Kidney (tissue), 14 donors: ENCODE results near the gene CLEC14A. TPM values are rescaled to one million over a fixed set of nuclear protein-coding genes. Genes with fewer than 3 reads are reported as not detected.
A peak's percentile ranks its signal among the peaks of the same experiment; 100 is the strongest.

Source experiments
- DNase-seq, 5 donors: peaks; one replicate each; pipeline ENCODE4 v3.0.0-alpha.2; 2013 to 2020
- FAIRE-seq: peaks from 2 replicates; lab custom pipeline; 2012; peaks lifted over from hg19 to GRCh38; lab: Jason Lieb, UNC
- H3K27ac ChIP-seq, 2 donors: one replicate each; pipeline ENCODE4 v1.7.0; 2013; ENCODE audit warnings: low read depth in 2 of 2, low read length in 2 of 2, inconsistent platforms in 1 of 2
- H3K27me3 ChIP-seq: one replicate; pipeline ENCODE4 v1.7.1; 2013; ENCODE audit warnings: low read length, inconsistent platforms; ENCODE audit not compliant: control insufficient read depth, insufficient read depth
- H3K36me3 ChIP-seq, 3 donors: one replicate each; pipeline versions ENCODE4 v1.7.0 to v1.7.1; 2013; ENCODE audit warnings: low read length in 3 of 3, control low read depth in 1 of 3, inconsistent platforms in 1 of 3; ENCODE audit not compliant: insufficient read depth in 3 of 3, control insufficient read depth in 2 of 3
- H3K4me1 ChIP-seq, 3 donors: one replicate each; pipeline versions ENCODE4 v1.7.0 to v1.7.1; 2013; ENCODE audit warnings: low read length in 3 of 3, inconsistent platforms in 1 of 3, low read depth in 1 of 3; ENCODE audit not compliant: control insufficient read depth in 2 of 3, insufficient read depth in 2 of 3
- H3K4me3 ChIP-seq, 3 donors: one replicate each; pipeline versions ENCODE4 v1.7.0 to v1.8.1; 2013; ENCODE audit warnings: low read length in 3 of 3, control low read depth in 1 of 3, inconsistent platforms in 1 of 3
- H3K9ac ChIP-seq, 3 donors: one replicate each; pipeline versions ENCODE4 v1.7.0 to v1.7.1; 2013; ENCODE audit warnings: low read length in 3 of 3, control low read depth in 1 of 3, inconsistent platforms in 1 of 3
- H3K9me3 ChIP-seq, 3 donors: one replicate each; pipeline versions ENCODE4 v1.7.0 to v1.7.1; 2013; ENCODE audit warnings: low read length in 3 of 3, control low read depth in 1 of 3, inconsistent platforms in 1 of 3; ENCODE audit not compliant: control insufficient read depth in 2 of 3, insufficient read depth in 1 of 3
- CTCF ChIP-seq: IDR thresholded peaks from 3 replicates; pipeline ENCODE4 v1.5.1; 2012; ENCODE audit warnings: mild to moderate bottlenecking, moderate library complexity, borderline replicate concordance; ENCODE audit not compliant: insufficient read depth; ENCODE audit errors: extremely low read depth
- intact Hi-C: fragments of 100-400 bp; cut with DNase I; formaldehyde crosslinking; loops from one replicate; pipeline ENCODE4 v1.11.1; 2022
- polyA plus RNA-seq: library from polyadenylated mRNA; stranded (reverse); fragments of 350-450 nt; fragmentation: Illumina TruSeq; extraction: RNeasy Lipid Tissue Mini Kit (QIAGEN cat#74804); gene quantifications from one replicate; pipeline ENCODE4 v1.2.3, GENCODE V29; 2014; ENCODE audit warnings: low read depth, low replicate concordance; ENCODE audit not compliant: insufficient read depth
- total RNA-seq: library from RNA; stranded (reverse); fragmentation: NEBNext Ultra II Directional; extraction: Animal tissue kit (Norgen Biotek cat#: 25700); gene quantifications from one replicate; pipeline ENCODE4 v1.2.1, GENCODE V29; 2021
- donor health status: control.
- donor health status: control.
- donor health status: control.
- donor health status: control.
- donor health status: control.
- donor health status: DM: yes; HTN: yes; CAD: no.
- donor health status: Normal renal cell carcinoma (clear cell type).

Gene CLEC14A
- total and polyA plus RNA-seq, 2 donors from 2014 or later, result 22.4 to 37.6 TPM

GRCh38 chr14:38286452-38286851, 30.6 kb upstream of the CLEC14A start:
- intact Hi-C loops, result no loop called here
- no peak overlapping the region for H3K9ac ChIP-seq
- no peak overlapping the region for H3K27ac ChIP-seq
- no peaks in the 10 kb centered on the region for H3K27me3 ChIP-seq
- DNase-seq, result no peak
- no peak for TF ChIP-seq CTCF
- H3K9me3 ChIP-seq, result no peaks in the 10 kb centered on the region
- no peaks in the 10 kb centered on the region for H3K4me1 ChIP-seq
- FAIRE-seq, result no peak
- H3K36me3 ChIP-seq, result no peaks in the 10 kb centered on the region
- H3K4me3 ChIP-seq, result no peak overlapping the region

GRCh38 chr14:38285962-38286361, 30.1 kb upstream of the CLEC14A start:
- Histone ChIP-seq H3K27ac (no peak overlapping the region), H3K9ac (no peak overlapping the region), H3K9me3 (no peaks in the 10 kb centered on the region), H3K27me3 (no peaks in the 10 kb centered on the region), H3K4me1 (no peaks in the 10 kb centered on the region), H3K36me3 (no peaks in the 10 kb centered on the region), H3K4me3 (no peak overlapping the region)
- intact Hi-C loops, result no loop called here
- FAIRE-seq (no peak), DNase-seq (peak in 1 of 5 donors; percentile 12)
- no peak for TF ChIP-seq CTCF

GRCh38 chr14:38282936-38283335, 27.0 kb upstream of the CLEC14A start:
- Histone ChIP-seq H3K27ac (no peak overlapping the region), H3K27me3 (no peaks in the 10 kb centered on the region), H3K9me3 (no peaks in the 10 kb centered on the region), H3K4me3 (no peak overlapping the region), H3K36me3 (no peaks in the 10 kb centered on the region), H3K4me1 (no peaks in the 10 kb centered on the region), H3K9ac (no peak overlapping the region)
- intact Hi-C loops, result no loop called here
- no peak for TF ChIP-seq CTCF
- no peak for DNase-seq
- FAIRE-seq, result no peak

GRCh38 chr14:38280081-38280480, 24.2 kb upstream of the CLEC14A start:
- H3K27me3 ChIP-seq, result no peaks in the 10 kb centered on the region
- no peak for FAIRE-seq
- TF ChIP-seq CTCF, result no peak
- H3K36me3 ChIP-seq, result no peaks in the 10 kb centered on the region
- H3K9ac ChIP-seq, result no peak overlapping the region
- no peak overlapping the region for H3K27ac ChIP-seq
- no peaks in the 10 kb centered on the region for H3K4me1 ChIP-seq
- no peaks in the 10 kb centered on the region for H3K9me3 ChIP-seq
- peak in 2 of 5 donors; percentile 34 to 51 for DNase-seq
- intact Hi-C loops, result no loop called here
- no peak overlapping the region for H3K4me3 ChIP-seq
